Measurements from ENCODE around the gene HADH.

HADH gene

GRCh38 chr4:108056418-108056817 lies 66.7 kb downstream of the HADH start:
- Histone ChIP-seq H3K4me3 (ENCODE audit: low read depth, low read length) (no peak overlapping the region), H3K9me3 (ENCODE audit: control insufficient read depth, low read length) (no peaks in the 10 kb centered on the region), H3K79me2 (no peaks in the 10 kb centered on the region), H3K9ac (no peak overlapping the region), H3K27ac (no peak overlapping the region), H3K36me3 (ENCODE audit: control insufficient read depth, insufficient read depth, low read length) (no peaks in the 10 kb centered on the region), H3K4me2 (ENCODE audit: low read length) (no peak overlapping the region), H2AFZ (no peak overlapping the region), H3K27me3 (ENCODE audit: control insufficient read depth, insufficient read depth, low read length) (no peaks in the 10 kb centered on the region), H3K4me1 (no peaks in the 10 kb centered on the region)
- TF ChIP-seq, protein P1, sequence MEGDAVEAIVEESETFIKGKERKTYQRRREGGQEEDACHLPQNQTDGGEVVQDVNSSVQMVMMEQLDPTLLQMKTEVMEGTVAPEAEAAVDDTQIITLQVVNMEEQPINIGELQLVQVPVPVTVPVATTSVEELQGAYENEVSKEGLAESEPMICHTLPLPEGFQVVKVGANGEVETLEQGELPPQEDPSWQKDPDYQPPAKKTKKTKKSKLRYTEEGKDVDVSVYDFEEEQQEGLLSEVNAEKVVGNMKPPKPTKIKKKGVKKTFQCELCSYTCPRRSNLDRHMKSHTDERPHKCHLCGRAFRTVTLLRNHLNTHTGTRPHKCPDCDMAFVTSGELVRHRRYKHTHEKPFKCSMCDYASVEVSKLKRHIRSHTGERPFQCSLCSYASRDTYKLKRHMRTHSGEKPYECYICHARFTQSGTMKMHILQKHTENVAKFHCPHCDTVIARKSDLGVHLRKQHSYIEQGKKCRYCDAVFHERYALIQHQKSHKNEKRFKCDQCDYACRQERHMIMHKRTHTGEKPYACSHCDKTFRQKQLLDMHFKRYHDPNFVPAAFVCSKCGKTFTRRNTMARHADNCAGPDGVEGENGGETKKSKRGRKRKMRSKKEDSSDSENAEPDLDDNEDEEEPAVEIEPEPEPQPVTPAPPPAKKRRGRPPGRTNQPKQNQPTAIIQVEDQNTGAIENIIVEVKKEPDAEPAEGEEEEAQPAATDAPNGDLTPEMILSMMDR (IDR thresholded peaks at IDR 0.05), result no peak

- no peak overlapping the region for H3K4me3 ChIP-seq (ENCODE audit: low read depth, low read length)
- TF ChIP-seq, protein P1 (IDR thresholded peaks at IDR 0.05), result no peak
- no peaks in the 10 kb centered on the region for H3K27me3 ChIP-seq (ENCODE audit: control insufficient read depth, insufficient read depth, low read length)
- no peaks in the 10 kb centered on the region for H3K36me3 ChIP-seq (ENCODE audit: control insufficient read depth, insufficient read depth, low read length)
- no peak overlapping the region for H2AFZ ChIP-seq
- H3K4me1 ChIP-seq, result no peaks in the 10 kb centered on the region
- no peak overlapping the region for H3K9ac ChIP-seq
- H3K27ac ChIP-seq, result no peak overlapping the region
- H3K9me3 ChIP-seq (ENCODE audit: control insufficient read depth, low read length), result no peaks in the 10 kb centered on the region
- no peaks in the 10 kb centered on the region for H3K79me2 ChIP-seq
- H3K4me2 ChIP-seq (ENCODE audit: low read length), result no peak overlapping the region
These were observed 69.2 kb downstream of the HADH start for GRCh38 chr4:108058685-108059440.

GRCh38 chr4:108060164-108060563 lies 70.5 kb downstream of the HADH start:
- Histone ChIP-seq H3K27me3 (ENCODE audit: control insufficient read depth, insufficient read depth, low read length) (no peaks in the 10 kb centered on the region), H3K9me3 (ENCODE audit: control insufficient read depth, low read length) (no peaks in the 10 kb centered on the region), H3K4me1 (no peaks in the 10 kb centered on the region), H3K9ac (no peak overlapping the region), H3K27ac (no peak overlapping the region), H2AFZ (no peak overlapping the region), H3K36me3 (ENCODE audit: control insufficient read depth, insufficient read depth, low read length) (no peaks in the 10 kb centered on the region), H3K4me3 (ENCODE audit: low read depth, low read length) (no peak overlapping the region), H3K4me2 (ENCODE audit: low read length) (no peak overlapping the region), H3K79me2 (no peaks in the 10 kb centered on the region)
- TF ChIP-seq, protein P1 (IDR thresholded peaks at IDR 0.05), result no peak

DNA sequence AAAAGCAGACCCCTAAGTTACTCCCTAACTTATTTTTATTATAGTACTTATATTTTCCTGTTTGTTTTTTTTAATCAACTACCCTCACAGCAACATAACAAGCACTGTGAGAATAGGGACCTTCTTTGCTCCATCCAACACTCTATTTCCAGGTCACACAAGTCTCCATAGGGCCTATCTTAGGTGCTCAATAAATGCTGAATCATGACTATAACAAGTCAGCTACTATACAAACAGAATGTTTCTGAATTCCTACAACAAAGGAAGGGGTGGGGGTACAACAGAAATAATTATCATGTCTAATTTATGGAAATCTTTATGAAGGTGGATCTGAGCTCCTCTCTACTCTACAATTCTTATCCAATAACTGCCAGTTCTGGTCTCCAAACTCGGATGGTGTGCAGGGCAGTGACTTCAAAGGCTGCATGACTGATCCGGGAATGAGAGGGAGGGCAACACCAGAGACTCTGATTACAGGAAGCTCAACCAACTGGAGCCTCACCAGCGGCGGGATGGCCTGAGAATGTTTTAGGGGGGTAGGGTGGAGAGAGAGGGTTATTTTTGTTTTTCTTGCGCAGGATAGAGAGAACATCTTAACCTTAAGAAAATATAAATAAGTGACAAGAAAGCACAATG lies 71.1 kb downstream of the HADH start:
- TF ChIP-seq, protein P1 (IDR thresholded peaks at IDR 0.05), result no peak
- Histone ChIP-seq H3K4me2 (ENCODE audit: low read length) (no peak overlapping the region), H3K4me3 (ENCODE audit: low read depth, low read length) (no peak overlapping the region), H3K9ac (no peak overlapping the region), H3K27me3 (ENCODE audit: control insufficient read depth, insufficient read depth, low read length) (no peaks in the 10 kb centered on the region), H3K9me3 (ENCODE audit: control insufficient read depth, low read length) (no peaks in the 10 kb centered on the region), H3K36me3 (ENCODE audit: control insufficient read depth, insufficient read depth, low read length) (no peaks in the 10 kb centered on the region), H3K4me1 (no peaks in the 10 kb centered on the region), H3K27ac (no peak overlapping the region), H3K79me2 (no peaks in the 10 kb centered on the region), H2AFZ (no peak overlapping the region)
